ENCODE results near the gene KIF1B. TPM values are rescaled to one million over a fixed set of nuclear protein-coding genes. Genes with fewer than 3 reads are reported as not detected.

KIF1B gene
- total and polyA plus RNA-seq, 2 experiments from 2014 or later, result 21.5 to 68.4 TPM

DNA sequence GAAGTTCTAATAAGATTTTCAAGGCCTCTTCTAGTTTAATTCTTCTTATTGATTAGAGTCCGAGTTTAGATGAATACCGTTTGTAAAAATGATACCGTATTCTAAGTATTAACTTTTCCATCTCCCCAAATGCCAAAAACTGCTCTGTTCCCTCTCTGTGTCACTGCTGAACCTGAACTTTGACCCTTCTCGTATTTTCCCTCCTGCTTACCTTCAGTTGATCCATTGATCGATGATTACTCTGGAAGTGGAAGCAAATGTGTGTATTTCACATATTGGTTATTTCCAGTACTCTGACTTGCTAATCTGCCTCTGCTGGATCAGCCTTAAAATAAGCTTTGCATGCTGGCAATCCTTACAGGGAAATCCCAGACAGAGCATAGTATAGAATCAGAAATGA is 68.5 kb downstream of the KIF1B start (continued):
- TF ChIP-seq, protein P1, sequence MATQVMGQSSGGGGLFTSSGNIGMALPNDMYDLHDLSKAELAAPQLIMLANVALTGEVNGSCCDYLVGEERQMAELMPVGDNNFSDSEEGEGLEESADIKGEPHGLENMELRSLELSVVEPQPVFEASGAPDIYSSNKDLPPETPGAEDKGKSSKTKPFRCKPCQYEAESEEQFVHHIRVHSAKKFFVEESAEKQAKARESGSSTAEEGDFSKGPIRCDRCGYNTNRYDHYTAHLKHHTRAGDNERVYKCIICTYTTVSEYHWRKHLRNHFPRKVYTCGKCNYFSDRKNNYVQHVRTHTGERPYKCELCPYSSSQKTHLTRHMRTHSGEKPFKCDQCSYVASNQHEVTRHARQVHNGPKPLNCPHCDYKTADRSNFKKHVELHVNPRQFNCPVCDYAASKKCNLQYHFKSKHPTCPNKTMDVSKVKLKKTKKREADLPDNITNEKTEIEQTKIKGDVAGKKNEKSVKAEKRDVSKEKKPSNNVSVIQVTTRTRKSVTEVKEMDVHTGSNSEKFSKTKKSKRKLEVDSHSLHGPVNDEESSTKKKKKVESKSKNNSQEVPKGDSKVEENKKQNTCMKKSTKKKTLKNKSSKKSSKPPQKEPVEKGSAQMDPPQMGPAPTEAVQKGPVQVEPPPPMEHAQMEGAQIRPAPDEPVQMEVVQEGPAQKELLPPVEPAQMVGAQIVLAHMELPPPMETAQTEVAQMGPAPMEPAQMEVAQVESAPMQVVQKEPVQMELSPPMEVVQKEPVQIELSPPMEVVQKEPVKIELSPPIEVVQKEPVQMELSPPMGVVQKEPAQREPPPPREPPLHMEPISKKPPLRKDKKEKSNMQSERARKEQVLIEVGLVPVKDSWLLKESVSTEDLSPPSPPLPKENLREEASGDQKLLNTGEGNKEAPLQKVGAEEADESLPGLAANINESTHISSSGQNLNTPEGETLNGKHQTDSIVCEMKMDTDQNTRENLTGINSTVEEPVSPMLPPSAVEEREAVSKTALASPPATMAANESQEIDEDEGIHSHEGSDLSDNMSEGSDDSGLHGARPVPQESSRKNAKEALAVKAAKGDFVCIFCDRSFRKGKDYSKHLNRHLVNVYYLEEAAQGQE (IDR thresholded peaks at IDR 0.05; ENCODE audit: unreplicated experiment), result no peak
- no peak for TF ChIP-seq POLR2AphosphoS5 (IDR thresholded peaks at IDR 0.05; ENCODE audit: low read depth)
- no peak for TF ChIP-seq STAT1 (IDR thresholded peaks at IDR 0.05; ENCODE audit: unreplicated experiment)
- no peak for TF ChIP-seq NANOG (IDR thresholded peaks at IDR 0.05; ENCODE audit: borderline replicate concordance)
- TF ChIP-seq, protein P2, sequence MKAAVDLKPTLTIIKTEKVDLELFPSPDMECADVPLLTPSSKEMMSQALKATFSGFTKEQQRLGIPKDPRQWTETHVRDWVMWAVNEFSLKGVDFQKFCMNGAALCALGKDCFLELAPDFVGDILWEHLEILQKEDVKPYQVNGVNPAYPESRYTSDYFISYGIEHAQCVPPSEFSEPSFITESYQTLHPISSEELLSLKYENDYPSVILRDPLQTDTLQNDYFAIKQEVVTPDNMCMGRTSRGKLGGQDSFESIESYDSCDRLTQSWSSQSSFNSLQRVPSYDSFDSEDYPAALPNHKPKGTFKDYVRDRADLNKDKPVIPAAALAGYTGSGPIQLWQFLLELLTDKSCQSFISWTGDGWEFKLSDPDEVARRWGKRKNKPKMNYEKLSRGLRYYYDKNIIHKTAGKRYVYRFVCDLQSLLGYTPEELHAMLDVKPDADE (IDR thresholded peaks at IDR 0.05), result no peak
- no peak for TF ChIP-seq EZH2phosphoT487 (IDR thresholded peaks at IDR 0.05; ENCODE audit: unreplicated experiment)
- TF ChIP-seq ZNF114 (CRISPR knock-in tag; IDR thresholded peaks at IDR 0.05), result no peak

DNA sequence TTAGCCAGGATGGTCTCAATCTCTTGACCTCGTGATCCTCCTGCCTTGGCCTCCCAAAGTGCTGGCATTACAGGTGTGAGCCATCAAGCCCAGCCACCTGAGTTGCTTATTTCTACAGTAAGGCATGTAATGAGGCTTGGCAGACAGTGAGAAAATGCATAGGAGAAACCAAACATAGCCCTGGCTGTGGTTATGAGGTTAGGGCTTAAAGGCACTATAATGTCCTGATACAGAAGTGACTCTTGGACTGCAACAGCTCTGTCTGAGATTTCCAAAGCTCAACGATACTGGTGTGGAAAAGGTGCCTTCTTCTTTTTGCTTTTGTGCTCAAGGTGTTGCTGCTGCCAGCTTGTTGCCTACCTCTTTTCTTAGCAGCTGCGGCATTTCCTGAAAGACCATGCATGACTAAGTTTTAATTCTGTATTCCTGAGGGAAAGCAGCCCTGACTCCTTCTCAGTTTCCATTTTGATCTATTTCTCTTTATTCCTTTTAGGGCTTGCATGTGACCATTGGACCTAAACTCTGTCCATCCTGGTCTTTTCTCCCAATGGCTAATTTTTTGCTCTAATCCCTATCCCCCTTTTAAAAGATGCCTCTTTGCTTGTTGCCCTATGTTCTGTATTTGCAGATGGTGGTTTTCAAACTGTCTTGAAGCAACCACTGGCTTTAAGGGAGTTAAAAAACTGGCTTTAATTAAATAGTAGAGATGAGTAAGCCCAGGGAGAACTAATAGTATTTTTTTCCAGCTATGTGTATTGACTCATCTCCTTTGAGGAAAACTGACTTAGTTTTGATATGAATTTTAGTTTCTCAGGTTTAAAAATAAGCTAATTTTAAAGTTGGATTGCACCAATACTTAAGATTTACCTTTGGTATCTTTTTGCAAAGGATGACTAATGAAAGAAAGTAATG is 70.3 kb downstream of the KIF1B start:
- H3K9me3 Mint-ChIP-seq, result no peaks in the 10 kb centered on the region
- Histone ChIP-seq H3K4me3 (no peak overlapping the region), H3K4me2 (no peak overlapping the region), H3K79me2 (replicated peaks; ENCODE audit: insufficient read depth) (no peaks in the 10 kb centered on the region; the same call in 1 of the 2 replicates), H2AFZ (no peak overlapping the region), H3K4me1 (ENCODE audit: insufficient read depth) (no peaks in the 10 kb centered on the region), H3K36me3 (ENCODE audit: insufficient read depth) (peaks cover 31% of the 10 kb centered on the region), H3K9me2 (ENCODE audit: insufficient read depth) (no peaks in the 10 kb centered on the region), H3K27ac (ENCODE audit: low read depth) (no peak overlapping the region), H3K27me3 (ENCODE audit: insufficient read depth) (no peaks in the 10 kb centered on the region), H4K20me1 (replicated peaks; ENCODE audit: insufficient read depth) (no peaks in the 10 kb centered on the region; the same call in 1 of the 2 replicates), H3F3A (replicated peaks; ENCODE audit: low read depth) (peaks cover 6% of the 10 kb centered on the region; the same call in 1 of the 2 replicates)
- no peak overlapping the region for H3K27ac Mint-ChIP-seq
- DNase-seq (ENCODE audit: low spot score) (no peak), ATAC-seq (no peak)
- peaks cover 2% of the 10 kb centered on the region for H3K27me3 Mint-ChIP-seq (ENCODE audit: insufficient read depth, low read depth, poor library complexity)
- H3K4me1 Mint-ChIP-seq, result no peaks in the 10 kb centered on the region
- H3K36me3 Mint-ChIP-seq (ENCODE audit: low read depth), result peaks cover 38% of the 10 kb centered on the region
- H3K4me3 Mint-ChIP-seq, result no peak overlapping the region
- TF ChIP-seq CREB1 (CRISPR knock-in tag; IDR thresholded peaks at IDR 0.05; ENCODE audit: low read depth), result no peak
- no peak for TF ChIP-seq NANOG (IDR thresholded peaks at IDR 0.05; ENCODE audit: borderline replicate concordance)
- TF ChIP-seq ZNF331 (CRISPR knock-in tag; IDR thresholded peaks at IDR 0.05; ENCODE audit: low read depth), result no peak
- TF ChIP-seq JUNB (IDR thresholded peaks at IDR 0.05; ENCODE audit: unreplicated experiment), result no peak
- TF ChIP-seq EZH2phosphoT487 (IDR thresholded peaks at IDR 0.05; ENCODE audit: unreplicated experiment), result no peak
